Chondrocyte (in vitro differentiated cells): ENCODE measurements around the gene TYRP1. TPM values are rescaled to one million over a fixed set of nuclear protein-coding genes. Genes with fewer than 3 reads are reported as not detected.
A peak's percentile ranks its signal among the peaks of the same experiment; 100 is the strongest.

Source experiments
- DNase-seq: peaks from one replicate; pipeline ENCODE4 v3.0.0; 2021; ENCODE audit warnings: mixed read lengths, low spot score
- H3K27ac Mint-ChIP-seq: one replicate; pipeline ENCODE4 v1.8.0; 2021; ENCODE audit warnings: mild to moderate bottlenecking, moderate library complexity, mixed read lengths; ENCODE audit not compliant: unreplicated experiment
- H3K27me3 Mint-ChIP-seq: 2 replicates; pipeline ENCODE4 v1.8.0; 2021; ENCODE audit warnings: low read depth, mixed read lengths
- H3K36me3 Mint-ChIP-seq: 2 replicates; pipeline ENCODE4 v1.8.0; 2021; ENCODE audit warnings: low read depth, mixed read lengths
- H3K4me1 Mint-ChIP-seq: 2 replicates; pipeline ENCODE4 v1.8.0; 2021; ENCODE audit warnings: low read depth, mild to moderate bottlenecking, mixed read lengths
- H3K4me3 Mint-ChIP-seq: one replicate; pipeline ENCODE4 v1.8.0; 2021; ENCODE audit warnings: mild to moderate bottlenecking, moderate library complexity, mixed read lengths; ENCODE audit not compliant: unreplicated experiment
- H3K9me3 Mint-ChIP-seq: 2 replicates; pipeline ENCODE4 v1.8.0; 2021; ENCODE audit warnings: low read depth, mixed read lengths
- total RNA-seq: library from RNA; stranded (reverse); gene quantifications from 3 replicates; pipeline ENCODE4 v1.2.1, GENCODE V29; 2021
- TF ChIP-seq, protein P1 (sequence below): fragments of 200-600 bp; sonication (generic); IDR thresholded peaks from 2 replicates; pipeline ENCODE4 v1.5.0; 2021; ENCODE audit warnings: antibody characterized with exemption, mild to moderate bottlenecking, moderate library complexity

Gene TYRP1
- total RNA-seq, 1 donor from 2014 or later = 0.10 TPM

- DNase-seq = no peak
- H3K36me3 Mint-ChIP-seq = no peaks in the 10 kb centered on the region
- no peaks in the 10 kb centered on the region for H3K27me3 Mint-ChIP-seq
- peak overlapping the region; percentile 82 for H3K27ac Mint-ChIP-seq
- TF ChIP-seq, protein P1, sequence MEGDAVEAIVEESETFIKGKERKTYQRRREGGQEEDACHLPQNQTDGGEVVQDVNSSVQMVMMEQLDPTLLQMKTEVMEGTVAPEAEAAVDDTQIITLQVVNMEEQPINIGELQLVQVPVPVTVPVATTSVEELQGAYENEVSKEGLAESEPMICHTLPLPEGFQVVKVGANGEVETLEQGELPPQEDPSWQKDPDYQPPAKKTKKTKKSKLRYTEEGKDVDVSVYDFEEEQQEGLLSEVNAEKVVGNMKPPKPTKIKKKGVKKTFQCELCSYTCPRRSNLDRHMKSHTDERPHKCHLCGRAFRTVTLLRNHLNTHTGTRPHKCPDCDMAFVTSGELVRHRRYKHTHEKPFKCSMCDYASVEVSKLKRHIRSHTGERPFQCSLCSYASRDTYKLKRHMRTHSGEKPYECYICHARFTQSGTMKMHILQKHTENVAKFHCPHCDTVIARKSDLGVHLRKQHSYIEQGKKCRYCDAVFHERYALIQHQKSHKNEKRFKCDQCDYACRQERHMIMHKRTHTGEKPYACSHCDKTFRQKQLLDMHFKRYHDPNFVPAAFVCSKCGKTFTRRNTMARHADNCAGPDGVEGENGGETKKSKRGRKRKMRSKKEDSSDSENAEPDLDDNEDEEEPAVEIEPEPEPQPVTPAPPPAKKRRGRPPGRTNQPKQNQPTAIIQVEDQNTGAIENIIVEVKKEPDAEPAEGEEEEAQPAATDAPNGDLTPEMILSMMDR = no peak
- peaks cover 35% of the 10 kb centered on the region for H3K4me1 Mint-ChIP-seq
- no peaks in the 10 kb centered on the region for H3K9me3 Mint-ChIP-seq
- H3K4me3 Mint-ChIP-seq = peak overlapping the region; percentile 42
These were observed 25.4 kb downstream of the TYRP1 start for GRCh38 chr9:12718482-12719026.

GRCh38 chr9:12719431-12719830, 26.2 kb downstream of the TYRP1 start:
- Mint-ChIP-seq H3K9me3 (no peaks in the 10 kb centered on the region), H3K27ac (peak overlapping the region; percentile 61), H3K27me3 (no peaks in the 10 kb centered on the region)

GRCh38 chr9:12720551-12720950, 27.4 kb downstream of the TYRP1 start:
- Mint-ChIP-seq H3K36me3 (no peaks in the 10 kb centered on the region), H3K4me1 (peaks cover 44% of the 10 kb centered on the region), H3K4me3 (no peak overlapping the region), H3K9me3 (no peaks in the 10 kb centered on the region), H3K27ac (no peak overlapping the region), H3K27me3 (no peaks in the 10 kb centered on the region)
- TF ChIP-seq, protein P1 = no peak
- DNase-seq = no peak

More at GRCh38 chr9:12719431-12719830, 26.2 kb downstream of the TYRP1 start:
- H3K4me3 Mint-ChIP-seq = no peak overlapping the region
- H3K36me3 Mint-ChIP-seq = no peaks in the 10 kb centered on the region
- H3K4me1 Mint-ChIP-seq = peaks cover 41% of the 10 kb centered on the region
- TF ChIP-seq, protein P1 = peak; percentile 90
- no peak for DNase-seq

- no peaks in the 10 kb centered on the region for H3K36me3 Mint-ChIP-seq
- no peaks in the 10 kb centered on the region for H3K27me3 Mint-ChIP-seq
- TF ChIP-seq, protein P1 = no peak
- no peaks in the 10 kb centered on the region for H3K9me3 Mint-ChIP-seq
- H3K4me3 Mint-ChIP-seq = no peak overlapping the region
- peaks cover 44% of the 10 kb centered on the region for H3K4me1 Mint-ChIP-seq
- no peak overlapping the region for H3K27ac Mint-ChIP-seq
- no peak for DNase-seq
These were observed 28.9 kb downstream of the TYRP1 start for GRCh38 chr9:12722131-12722530.

DNA sequence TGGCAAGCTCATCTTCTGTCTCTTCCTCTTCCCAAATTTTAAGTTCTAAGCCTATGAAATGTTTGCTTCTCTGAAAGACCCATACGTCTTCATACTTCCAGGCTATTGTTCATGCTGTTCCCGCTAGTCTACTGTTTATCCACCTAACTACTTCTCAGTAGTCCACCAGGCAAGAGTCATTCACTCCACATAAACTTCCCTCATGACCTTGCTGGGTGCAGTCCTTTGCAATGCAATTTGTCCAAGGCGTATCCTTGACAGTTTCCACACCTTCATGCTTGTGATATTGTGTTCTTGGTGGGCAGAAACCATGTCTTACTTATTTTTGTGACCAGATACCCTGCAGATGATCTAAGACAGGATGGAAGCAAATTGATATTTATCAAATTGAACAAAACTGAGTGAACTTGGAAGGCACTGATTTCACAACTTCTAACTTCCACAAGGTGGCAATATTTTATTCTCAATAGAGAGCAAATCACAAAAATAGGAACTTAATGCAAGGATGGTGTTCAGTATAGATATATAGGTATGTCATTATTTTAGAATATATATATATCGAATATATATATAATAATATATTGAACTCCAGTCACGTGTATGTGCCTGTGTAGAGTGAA, 30.3 kb downstream of the TYRP1 start:
- peak overlapping the region; percentile 50 for H3K27ac Mint-ChIP-seq
- H3K36me3 Mint-ChIP-seq = no peaks in the 10 kb centered on the region
- TF ChIP-seq, protein P1 = peak; percentile 95
- no peak for DNase-seq
- no peak overlapping the region for H3K4me3 Mint-ChIP-seq
- H3K9me3 Mint-ChIP-seq = no peaks in the 10 kb centered on the region
- H3K27me3 Mint-ChIP-seq = no peaks in the 10 kb centered on the region
- peaks cover 40% of the 10 kb centered on the region for H3K4me1 Mint-ChIP-seq
